GM18517 (cell line): Measurements from ENCODE around the gene CCDC158.
"Not testable (repeated sequence)": the region's sequence is repeated elsewhere in the genome, so short reads cannot be mapped to it uniquely, and the experiment has no call there.

ENCODE experiments used
- ATAC-seq: cut with Tn5 transposase; IDR thresholded peaks from one replicate; pipeline ENCODE4 v1.9.1; 2021; ENCODE audit warnings: mild to moderate bottlenecking, moderate library complexity; ENCODE audit not compliant: unreplicated experiment

CCDC158 gene

GRCh38 chr4:76282941-76283689 lies 137.8 kb downstream of the CCDC158 start:
- ATAC-seq = no peak

GRCh38 chr4:76281594-76281993 lies 139.3 kb downstream of the CCDC158 start:
- ATAC-seq = not testable (repeated sequence)

- ATAC-seq = no peak
These were observed 140.2 kb downstream of the CCDC158 start for GRCh38 chr4:76280488-76281441.

- ATAC-seq = no peak
These were observed 141.5 kb downstream of the CCDC158 start for GRCh38 chr4:76279462-76279861.

GRCh38 chr4:76278583-76278982 lies 142.4 kb downstream of the CCDC158 start:
- no peak for ATAC-seq

- ATAC-seq = no peak
These were observed 143.3 kb downstream of the CCDC158 start for GRCh38 chr4:76277667-76278066.

GRCh38 chr4:76276813-76277212 lies 144.1 kb downstream of the CCDC158 start:
- ATAC-seq = no peak

- no peak for ATAC-seq
These were observed 145.3 kb downstream of the CCDC158 start for GRCh38 chr4:76275486-76276124.

- ATAC-seq = no peak
These were observed 147.9 kb downstream of the CCDC158 start for GRCh38 chr4:76272999-76273398.

GRCh38 chr4:76272582-76272981 lies 148.4 kb downstream of the CCDC158 start:
- no peak for ATAC-seq

- no peak for ATAC-seq
These were observed 148.9 kb downstream of the CCDC158 start for GRCh38 chr4:76272073-76272472.

- ATAC-seq = no peak
These were observed 149.7 kb downstream of the CCDC158 start for GRCh38 chr4:76271248-76271647.

- ATAC-seq = no peak
These were observed 150.4 kb downstream of the CCDC158 start for GRCh38 chr4:76270244-76271175.

- ATAC-seq = no peak
These were observed 153.1 kb downstream of the CCDC158 start for GRCh38 chr4:76267811-76268210.

GRCh38 chr4:76266627-76267026 lies 154.3 kb downstream of the CCDC158 start:
- no peak for ATAC-seq

GRCh38 chr4:76265631-76266218 lies 155.2 kb downstream of the CCDC158 start:
- no peak for ATAC-seq
